Common myeloid progenitor, CD34-positive (primary cell): ENCODE data around the gene PNO1.
A peak's percentile ranks its signal among the peaks of the same experiment; 100 is the strongest.

Experiments
- CTCF ChIA-PET: fragments of 350-600 bp; sonication (Branson Sonifier 250); formaldehyde crosslinking; loops from one replicate; lab custom pipeline; 2021; ENCODE audit warnings: antibody characterized with exemption; lab: Charles Lee
- POLR2A ChIA-PET: fragments of 350-600 bp; sonication (Branson Sonifier 250); formaldehyde crosslinking; loops from one replicate; lab custom pipeline; 2021; ENCODE audit warnings: antibody characterized with exemption; lab: Charles Lee
- DNase-seq, 3 donors: peaks; one replicate each; pipeline versions ENCODE4 v3.0.0 to v3.0.0-alpha.2; 2013
- H3K27ac ChIP-seq, 2 experiments: 1 replicate in 1 of 2; 2 replicates in 1 of 2; pipeline ENCODE4 v1.7.0; 2013; ENCODE audit warnings: inconsistent platforms in 2 of 2, low read length in 2 of 2, mild to moderate bottlenecking in 2 of 2, low read depth in 1 of 2, moderate library complexity in 1 of 2; ENCODE audit not compliant: severe bottlenecking in 2 of 2, insufficient read depth in 1 of 2, poor library complexity in 1 of 2
- H3K27me3 ChIP-seq, 5 experiments: replicated peaks in 2 of 5; 1 replicate in 3 of 5; 2 replicates in 2 of 5; pipeline versions ENCODE4 v1.6.1 to v1.7.0; 2013; ENCODE audit warnings: low read length in 4 of 5, mild to moderate bottlenecking in 2 of 5, moderate library complexity in 2 of 5, inconsistent platforms in 1 of 5; ENCODE audit not compliant: insufficient read depth in 5 of 5, control insufficient read depth in 4 of 5
- H3K36me3 ChIP-seq, 4 experiments: 1 replicate in 2 of 4; 2 replicates in 2 of 4; pipeline versions ENCODE4 v1.6.1 to v1.7.0; 2013; ENCODE audit warnings: low read length in 3 of 4, control low read depth in 1 of 4, mild to moderate bottlenecking in 1 of 4; ENCODE audit not compliant: control insufficient read depth in 4 of 4, insufficient read depth in 4 of 4
- H3K4me1 ChIP-seq, 4 experiments: 1 replicate in 3 of 4; 2 replicates in 1 of 4; pipeline versions ENCODE4 v1.6.1 to v1.7.1; 2013; ENCODE audit warnings: low read length in 3 of 4, mild to moderate bottlenecking in 3 of 4, control low read depth in 1 of 4, inconsistent platforms in 1 of 4, moderate library complexity in 1 of 4; ENCODE audit not compliant: control insufficient read depth in 4 of 4, insufficient read depth in 4 of 4; ENCODE audit errors: control extremely low read depth in 1 of 4
- H3K4me3 ChIP-seq, 7 experiments: 1 replicate in 4 of 7; 2 replicates in 3 of 7; pipeline versions ENCODE4 v1.5.1 to v1.7.0; 2013; ENCODE audit warnings: mild to moderate bottlenecking in 7 of 7, low read length in 6 of 7, moderate library complexity in 6 of 7, inconsistent platforms in 2 of 7, low read depth in 2 of 7, control low read depth in 1 of 7; ENCODE audit not compliant: insufficient read depth in 4 of 7, control insufficient read depth in 1 of 7; ENCODE audit errors: extremely low read depth in 1 of 7
- H3K9me3 ChIP-seq, 5 experiments: 1 replicate in 4 of 5; 2 replicates in 1 of 5; pipeline versions ENCODE4 v1.6.1 to v1.7.1; 2013; ENCODE audit warnings: low read length in 4 of 5, mild to moderate bottlenecking in 2 of 5, inconsistent platforms in 1 of 5, low read depth in 1 of 5, moderate library complexity in 1 of 5; ENCODE audit not compliant: control insufficient read depth in 4 of 5, insufficient read depth in 2 of 5; ENCODE audit errors: control extremely low read depth in 1 of 5
- WGBS: methylation state at CpG from one replicate; pipeline ENCODE4 v1.1.5; 2013; ENCODE audit not compliant: insufficient coverage; 5-methylcytosine and 5-hydroxymethylcytosine counted together

PNO1 gene

DNA sequence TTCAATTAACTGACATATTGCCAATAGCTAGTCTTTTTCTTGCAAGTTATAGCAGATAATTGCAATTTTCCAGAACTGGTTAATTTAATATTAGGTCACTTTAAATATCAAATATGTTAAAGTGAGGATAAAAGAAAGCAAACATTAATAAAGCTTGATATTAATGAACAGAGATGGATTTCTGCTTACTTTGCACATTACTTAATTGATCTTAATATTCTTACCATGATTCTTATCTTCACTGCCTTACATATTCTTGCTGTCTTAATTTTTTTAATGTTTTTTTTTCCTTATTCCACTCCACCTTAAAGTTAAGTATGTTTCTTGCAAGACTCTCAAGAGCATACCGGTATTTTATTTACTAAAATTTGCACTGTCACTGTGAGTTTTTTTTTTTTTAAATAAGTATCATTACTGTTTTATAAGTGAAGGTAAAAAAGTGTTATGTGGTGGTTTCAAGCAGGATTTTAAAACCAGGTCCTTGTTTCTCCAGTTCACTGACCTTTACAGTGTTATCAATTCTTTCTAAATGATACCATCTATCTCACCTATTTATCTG is 60.7 kb downstream of the PNO1 start:
- peaks cover 0 to 17% (median 7%) of the 10 kb centered on the region in 4 experiments for H3K4me1 ChIP-seq
- peaks cover 0 to 8% (median 3%) of the 10 kb centered on the region in 5 experiments for H3K9me3 ChIP-seq
- peak in 1 of 3 donors; percentile 55 for DNase-seq
- no CpG with 5 or more reads among the region's 1 CpG for WGBS
- peaks cover 5 to 31% (median 17%) of the 10 kb centered on the region in 4 experiments for H3K36me3 ChIP-seq
- peak overlapping the region in 1 of 7 experiments; percentile 23 for H3K4me3 ChIP-seq
- ChIA-PET CTCF (interaction anchor here (0.7 to 2.2 kb wide), 7 partner anchors 9 to 61 kb away, joined by 3 to 6 read pairs (median 4); partner anchors contain the start of gene PNO1), POLR2A (no interaction called here)
- no peaks in the 10 kb centered on the region for H3K27me3 ChIP-seq
- H3K27ac ChIP-seq = no peak overlapping the region

DNA sequence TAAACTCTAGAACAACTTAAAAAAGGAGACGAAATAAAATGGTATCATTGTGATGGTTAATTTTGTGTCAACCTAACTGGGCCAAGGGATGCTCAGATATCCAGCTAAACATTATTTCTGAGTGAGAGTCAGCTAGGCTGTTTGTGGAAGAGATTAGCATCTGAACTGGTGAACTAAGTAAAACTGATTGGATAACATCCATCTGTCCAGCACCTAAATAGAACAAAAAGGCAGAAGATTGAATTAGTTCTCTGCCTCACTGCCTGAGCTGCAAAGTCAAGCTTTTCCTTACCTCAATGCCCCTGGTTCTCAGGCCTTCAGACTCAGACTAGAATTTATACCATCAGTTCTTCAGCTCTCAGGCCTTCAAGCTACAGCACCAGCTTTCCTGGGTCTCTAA is 64.6 kb downstream of the PNO1 start:
- H3K27me3 ChIP-seq = no peaks in the 10 kb centered on the region
- 90% methylated on average over 1 of the region's 1 CpG for WGBS
- H3K9me3 ChIP-seq = peaks cover 0 to 8% (median 3%) of the 10 kb centered on the region in 5 experiments
- no peak for DNase-seq
- ChIA-PET POLR2A (no interaction called here), CTCF (interaction anchor here (1.2 to 1.5 kb wide), 4 partner anchors 9 to 60 kb away, joined by 3 to 4 read pairs (median 4); no protein-coding TSS in a partner anchor)
- peak overlapping the region in 1 of 2 experiments; percentile 2 for H3K27ac ChIP-seq
- peaks cover 5 to 13% (median 9%) of the 10 kb centered on the region in 4 experiments for H3K36me3 ChIP-seq
- H3K4me1 ChIP-seq = peaks cover 4 to 22% (median 12%) of the 10 kb centered on the region in 4 experiments
- no peak overlapping the region for H3K4me3 ChIP-seq

DNA sequence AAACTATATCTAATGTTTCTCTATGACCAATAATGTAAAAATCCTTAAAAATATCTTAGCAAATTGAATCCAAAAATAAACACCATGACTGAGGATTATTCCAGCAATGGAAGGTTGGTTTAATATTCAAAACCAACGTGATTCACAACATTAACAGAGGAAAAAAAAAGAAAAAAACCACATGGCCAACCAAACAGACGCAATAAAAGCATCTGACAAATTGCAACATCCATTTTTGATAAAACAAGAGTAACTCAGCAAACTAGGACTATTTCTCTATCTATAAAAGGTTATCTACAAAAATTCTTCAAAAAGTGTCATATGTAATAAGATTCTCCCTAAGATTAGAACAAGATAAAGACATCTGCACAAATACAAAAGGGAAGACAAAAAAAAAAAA is 65.7 kb downstream of the PNO1 start:
- H3K36me3 ChIP-seq = peaks cover 5 to 13% (median 9%) of the 10 kb centered on the region in 4 experiments
- DNase-seq = no peak
- no peak overlapping the region for H3K4me3 ChIP-seq
- peaks cover 4 to 17% (median 11%) of the 10 kb centered on the region in 4 experiments for H3K4me1 ChIP-seq
- POLR2A ChIA-PET = no interaction called here
- CTCF ChIA-PET = interaction anchor here (0.7 to 2.6 kb wide), 6 partner anchors 15 to 101 kb away, joined by 3 to 17 read pairs (median 4); no protein-coding TSS in a partner anchor
- H3K9me3 ChIP-seq = peaks cover 0 to 8% (median 3%) of the 10 kb centered on the region in 5 experiments
- 60% methylated on average over 1 of the region's 2 CpGs for WGBS
- no peaks in the 10 kb centered on the region for H3K27me3 ChIP-seq
- H3K27ac ChIP-seq = no peak overlapping the region

DNA sequence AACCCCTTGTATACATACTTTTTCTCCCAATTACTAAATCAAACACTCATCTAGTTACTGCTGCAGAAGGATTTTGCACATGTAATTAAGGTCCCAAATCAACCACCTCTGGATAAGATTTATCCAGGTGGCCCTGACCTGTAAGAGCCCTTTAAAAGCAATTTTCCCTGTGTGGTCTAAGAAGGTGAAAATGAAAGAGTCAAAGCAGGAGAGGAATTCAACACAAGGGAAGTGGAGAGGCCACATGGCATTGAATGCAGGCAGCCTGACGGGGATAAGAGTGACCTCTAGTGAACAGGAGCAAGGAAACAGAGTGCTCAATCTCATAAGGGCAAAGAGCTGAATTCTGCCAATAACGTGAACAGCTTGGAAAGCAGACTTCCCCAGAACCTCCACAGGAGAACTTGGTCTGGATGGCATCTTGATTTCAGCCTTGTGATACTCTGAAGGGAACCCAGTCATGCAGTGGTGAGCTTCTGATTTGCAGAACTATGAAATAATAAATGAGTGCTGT is 67.5 kb downstream of the PNO1 start:
- peak; percentile 42 to 52 (median 48) for DNase-seq
- H3K27ac ChIP-seq = peak overlapping the region in 1 of 2 experiments; percentile 32

More for the DNA sequence above, 67.5 kb downstream of the PNO1 start:
- H3K27me3 ChIP-seq = no peaks in the 10 kb centered on the region
- WGBS = 0% methylated on average over 2 of the region's 2 CpGs
- ChIA-PET POLR2A (interaction anchor here (0.5 kb wide), 1 partner anchor 64 kb away, joined by 3 read pairs; no protein-coding TSS in a partner anchor), CTCF (interaction anchor here (0.9 to 2.6 kb wide), 16 partner anchors 9 to 103 kb away, joined by 3 to 17 read pairs (median 4); no protein-coding TSS in a partner anchor)
- peak overlapping the region in 2 of 7 experiments; percentile 5 to 26 for H3K4me3 ChIP-seq
- H3K9me3 ChIP-seq = peaks cover 0 to 8% (median 3%) of the 10 kb centered on the region in 5 experiments
- peaks cover 3 to 15% (median 8%) of the 10 kb centered on the region in 4 experiments for H3K4me1 ChIP-seq
- peaks cover 3 to 10% (median 8%) of the 10 kb centered on the region in 4 experiments for H3K36me3 ChIP-seq
